ENCODE data around the gene TACR3.
"Not testable (repeated sequence)": the region's sequence is repeated elsewhere in the genome, so short reads cannot be mapped to it uniquely, and the experiment has no call there.

The TACR3 gene

GRCh38 chr4:103634236-103634635 is 85.5 kb downstream of the TACR3 start:
- H3K36me3 Mint-ChIP-seq (ENCODE audit: low read depth), result no peaks in the 10 kb centered on the region
- H3K27me3 Mint-ChIP-seq (ENCODE audit: low read depth), result no peaks in the 10 kb centered on the region
- no peak overlapping the region for H3K27ac Mint-ChIP-seq
- H3K9me3 Mint-ChIP-seq, result no peaks in the 10 kb centered on the region
- no peaks in the 10 kb centered on the region for H3K4me1 Mint-ChIP-seq (ENCODE audit: low read depth)
- H3K4me3 Mint-ChIP-seq, result no peak overlapping the region

GRCh38 chr4:103626296-103626695 is 93.5 kb downstream of the TACR3 start:
- H3K36me3 Mint-ChIP-seq (ENCODE audit: low read depth), result no peaks in the 10 kb centered on the region
- no peak overlapping the region for H3K4me3 Mint-ChIP-seq
- no peaks in the 10 kb centered on the region for H3K27me3 Mint-ChIP-seq (ENCODE audit: low read depth)
- no peaks in the 10 kb centered on the region for H3K4me1 Mint-ChIP-seq (ENCODE audit: low read depth)
- peaks cover 11% of the 10 kb centered on the region for H3K9me3 Mint-ChIP-seq
- H3K27ac Mint-ChIP-seq, result no peak overlapping the region

- H3K27me3 Mint-ChIP-seq (ENCODE audit: low read depth), result no peaks in the 10 kb centered on the region
- no peaks in the 10 kb centered on the region for H3K36me3 Mint-ChIP-seq (ENCODE audit: low read depth)
- H3K9me3 Mint-ChIP-seq, result peaks cover 6% of the 10 kb centered on the region
Observed at GRCh38 chr4:103591841-103592240, 127.9 kb downstream of the TACR3 start.

DNA sequence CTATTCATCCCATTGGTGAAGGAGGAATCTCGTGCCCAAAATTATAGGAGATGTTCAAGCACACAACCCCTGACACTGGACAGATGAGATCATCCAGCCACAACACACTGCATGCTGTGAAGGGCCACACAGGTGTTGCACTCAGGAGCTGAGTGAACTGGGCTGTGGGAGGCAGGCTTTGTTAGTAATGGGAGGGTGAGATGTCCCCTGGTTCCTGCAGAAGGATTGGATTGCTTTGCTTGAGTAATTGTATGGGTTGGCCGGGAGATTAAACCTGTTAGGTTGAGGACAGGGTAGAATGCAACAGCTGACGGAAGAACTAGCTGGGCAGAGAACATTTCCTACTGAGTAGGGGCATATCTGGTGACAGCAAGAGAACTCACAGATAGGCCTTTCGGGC is 152.2 kb downstream of the TACR3 start:
- no peaks in the 10 kb centered on the region for H3K9me3 Mint-ChIP-seq
- no peak overlapping the region for H3K4me3 Mint-ChIP-seq
- H3K36me3 Mint-ChIP-seq (ENCODE audit: low read depth), result no peaks in the 10 kb centered on the region
- H3K27ac Mint-ChIP-seq, result no peak overlapping the region
- no peaks in the 10 kb centered on the region for H3K4me1 Mint-ChIP-seq (ENCODE audit: low read depth)
- H3K27me3 Mint-ChIP-seq (ENCODE audit: low read depth), result no peaks in the 10 kb centered on the region

More at GRCh38 chr4:103591841-103592240, 127.9 kb downstream of the TACR3 start:
- no peak overlapping the region for H3K4me3 Mint-ChIP-seq
- H3K4me1 Mint-ChIP-seq (ENCODE audit: low read depth), result no peaks in the 10 kb centered on the region
- H3K27ac Mint-ChIP-seq, result no peak overlapping the region

GRCh38 chr4:103559178-103559577 is 160.6 kb downstream of the TACR3 start:
- H3K36me3 Mint-ChIP-seq (ENCODE audit: low read depth); H3K4me3 Mint-ChIP-seq; H3K27me3 Mint-ChIP-seq (ENCODE audit: low read depth); H3K9me3 Mint-ChIP-seq; H3K4me1 Mint-ChIP-seq (ENCODE audit: low read depth); H3K27ac Mint-ChIP-seq: not testable (repeated sequence)

Data from T-helper 1 cell treated with Interleukin-12 subunit alpha and Interleukin-12 subunit beta and Interleukin-4 antibody, amounts not matched to agents 30 μg/mL and 1 μg/mL, for 36 hours (primary cell).